Measurements from ENCODE around the gene CDH13. TPM values are rescaled to one million over a fixed set of nuclear protein-coding genes. Genes with fewer than 3 reads are reported as not detected.

The CDH13 gene
- total and polyA plus RNA-seq, 2 experiments from 2014 or later: 1.2 to 1.5 TPM

DNA sequence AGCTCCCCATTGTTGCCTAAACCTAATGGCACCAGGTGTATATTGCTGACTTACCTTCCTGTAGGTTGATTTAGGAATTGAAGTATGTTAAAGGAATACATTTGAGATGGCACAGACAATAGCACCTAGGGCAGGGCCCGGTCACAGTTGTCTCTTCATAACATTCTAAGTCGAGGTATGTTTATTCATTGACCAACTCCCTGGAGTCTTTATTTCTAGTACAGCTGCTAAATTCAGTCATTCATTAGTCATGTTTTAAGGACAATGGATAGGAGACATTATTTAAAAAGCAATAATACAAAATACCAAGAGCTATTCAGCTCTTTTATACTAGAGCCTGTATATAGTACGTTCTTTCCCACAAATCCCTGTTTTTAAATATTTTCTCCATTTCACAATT lies 811.6 kb downstream of the CDH13 start:
- Histone ChIP-seq H3K27me3 (peaks cover 12% of the 10 kb centered on the region), H3K4me3 (no peak overlapping the region), H3K4me1 (ENCODE audit: insufficient read depth) (no peaks in the 10 kb centered on the region), H3K27ac (no peak overlapping the region), H3K36me3 (replicated peaks; ENCODE audit: insufficient read depth, low read depth) (no peaks in the 10 kb centered on the region), H3K9me3 (ENCODE audit: low read depth) (no peaks in the 10 kb centered on the region), H4K20me1 (ENCODE audit: insufficient read depth, poor library complexity, severe bottlenecking) (no peaks in the 10 kb centered on the region), H3K9me2 (replicated peaks; ENCODE audit: insufficient read depth) (no peaks in the 10 kb centered on the region), H3K4me2 (no peak overlapping the region), H3K79me2 (no peaks in the 10 kb centered on the region), H2AFZ (no peak overlapping the region)
- no peak for DNase-seq (ENCODE audit: low spot score)
- no peak for TF ChIP-seq EZH2phosphoT487 (IDR thresholded peaks at IDR 0.05; ENCODE audit: low read depth, severe bottlenecking, unreplicated experiment)
- TF ChIP-seq EZH2 (IDR thresholded peaks at IDR 0.05; ENCODE audit: borderline replicate concordance): no peak
- TF ChIP-seq, protein P1, sequence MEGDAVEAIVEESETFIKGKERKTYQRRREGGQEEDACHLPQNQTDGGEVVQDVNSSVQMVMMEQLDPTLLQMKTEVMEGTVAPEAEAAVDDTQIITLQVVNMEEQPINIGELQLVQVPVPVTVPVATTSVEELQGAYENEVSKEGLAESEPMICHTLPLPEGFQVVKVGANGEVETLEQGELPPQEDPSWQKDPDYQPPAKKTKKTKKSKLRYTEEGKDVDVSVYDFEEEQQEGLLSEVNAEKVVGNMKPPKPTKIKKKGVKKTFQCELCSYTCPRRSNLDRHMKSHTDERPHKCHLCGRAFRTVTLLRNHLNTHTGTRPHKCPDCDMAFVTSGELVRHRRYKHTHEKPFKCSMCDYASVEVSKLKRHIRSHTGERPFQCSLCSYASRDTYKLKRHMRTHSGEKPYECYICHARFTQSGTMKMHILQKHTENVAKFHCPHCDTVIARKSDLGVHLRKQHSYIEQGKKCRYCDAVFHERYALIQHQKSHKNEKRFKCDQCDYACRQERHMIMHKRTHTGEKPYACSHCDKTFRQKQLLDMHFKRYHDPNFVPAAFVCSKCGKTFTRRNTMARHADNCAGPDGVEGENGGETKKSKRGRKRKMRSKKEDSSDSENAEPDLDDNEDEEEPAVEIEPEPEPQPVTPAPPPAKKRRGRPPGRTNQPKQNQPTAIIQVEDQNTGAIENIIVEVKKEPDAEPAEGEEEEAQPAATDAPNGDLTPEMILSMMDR (IDR thresholded peaks at IDR 0.05; ENCODE audit: poor library complexity): no peak
- 87% methylated on average over 3 of the region's 3 CpGs for WGBS (ENCODE audit: low lambda C conversion rate, missing lambda C conversion rate)

DNA sequence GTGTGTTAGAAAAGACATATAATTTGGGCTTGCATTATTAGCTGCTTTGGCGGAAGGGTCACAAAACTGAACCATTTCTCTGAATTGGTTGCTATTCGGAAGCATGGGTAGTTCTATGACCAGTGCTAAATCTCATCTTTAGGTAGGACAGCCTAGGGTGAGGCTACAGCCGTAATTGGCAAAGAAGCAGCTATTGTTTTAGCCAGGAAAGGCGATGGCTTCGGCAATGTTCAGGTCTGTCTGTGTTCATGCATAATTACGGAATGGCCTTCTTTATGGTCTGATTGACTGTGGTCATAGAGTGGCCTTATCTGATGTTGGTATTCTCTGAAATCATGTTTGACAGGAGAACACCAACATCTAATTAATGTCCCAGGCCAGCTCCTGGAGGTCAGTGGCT lies 812.6 kb downstream of the CDH13 start:
- Histone ChIP-seq H3K4me1 (ENCODE audit: insufficient read depth) (no peaks in the 10 kb centered on the region), H2AFZ (no peak overlapping the region), H3K4me2 (no peak overlapping the region), H3K9me3 (ENCODE audit: low read depth) (no peaks in the 10 kb centered on the region), H3K27ac (no peak overlapping the region), H4K20me1 (ENCODE audit: insufficient read depth, poor library complexity, severe bottlenecking) (no peaks in the 10 kb centered on the region), H3K79me2 (no peaks in the 10 kb centered on the region), H3K36me3 (replicated peaks; ENCODE audit: insufficient read depth, low read depth) (no peaks in the 10 kb centered on the region), H3K9me2 (replicated peaks; ENCODE audit: insufficient read depth) (no peaks in the 10 kb centered on the region), H3K27me3 (peaks cover 12% of the 10 kb centered on the region), H3K4me3 (no peak overlapping the region)
- TF ChIP-seq, protein P1 (IDR thresholded peaks at IDR 0.05; ENCODE audit: poor library complexity): no peak
- TF ChIP-seq EZH2phosphoT487 (IDR thresholded peaks at IDR 0.05; ENCODE audit: low read depth, severe bottlenecking, unreplicated experiment): no peak
- TF ChIP-seq EZH2 (IDR thresholded peaks at IDR 0.05; ENCODE audit: borderline replicate concordance): no peak
- no peak for DNase-seq (ENCODE audit: low spot score)
- 95% methylated on average over 6 of the region's 6 CpGs for WGBS (ENCODE audit: low lambda C conversion rate, missing lambda C conversion rate)

DNA sequence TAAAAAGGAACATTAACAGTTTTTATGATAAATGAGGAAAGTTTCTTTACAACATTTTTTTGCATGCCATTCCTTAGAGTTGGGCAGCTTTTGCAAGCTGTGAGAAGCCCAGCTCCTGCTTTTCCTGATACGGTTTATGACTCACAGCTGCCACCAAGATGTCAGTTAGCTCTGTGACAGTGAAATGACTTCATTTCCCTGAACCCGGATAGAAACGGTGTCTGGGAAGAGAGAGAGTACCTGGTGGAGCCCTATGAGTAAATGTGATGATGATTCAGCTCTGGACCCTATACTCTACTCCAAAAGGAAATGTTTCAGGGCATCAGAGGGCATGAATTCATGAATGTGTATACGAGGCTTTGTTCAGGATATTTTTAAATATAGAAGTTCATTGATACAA lies 814.7 kb downstream of the CDH13 start:
- Histone ChIP-seq H3K4me3 (no peak overlapping the region), H3K9me3 (ENCODE audit: low read depth) (no peaks in the 10 kb centered on the region), H3K27me3 (peaks cover 12% of the 10 kb centered on the region), H3K4me1 (ENCODE audit: insufficient read depth) (no peaks in the 10 kb centered on the region), H4K20me1 (ENCODE audit: insufficient read depth, poor library complexity, severe bottlenecking) (no peaks in the 10 kb centered on the region), H3K9me2 (replicated peaks; ENCODE audit: insufficient read depth) (no peaks in the 10 kb centered on the region), H3K27ac (no peak overlapping the region), H3K36me3 (replicated peaks; ENCODE audit: insufficient read depth, low read depth) (no peaks in the 10 kb centered on the region), H3K79me2 (no peaks in the 10 kb centered on the region), H3K4me2 (no peak overlapping the region), H2AFZ (no peak overlapping the region)
- 50% methylated on average over 4 of the region's 4 CpGs for WGBS (ENCODE audit: low lambda C conversion rate, missing lambda C conversion rate)
- TF ChIP-seq EZH2 (IDR thresholded peaks at IDR 0.05; ENCODE audit: borderline replicate concordance): no peak
- TF ChIP-seq, protein P1 (IDR thresholded peaks at IDR 0.05; ENCODE audit: poor library complexity): no peak
- no peak for TF ChIP-seq EZH2phosphoT487 (IDR thresholded peaks at IDR 0.05; ENCODE audit: low read depth, severe bottlenecking, unreplicated experiment)
- DNase-seq (ENCODE audit: low spot score): no peak

DNA sequence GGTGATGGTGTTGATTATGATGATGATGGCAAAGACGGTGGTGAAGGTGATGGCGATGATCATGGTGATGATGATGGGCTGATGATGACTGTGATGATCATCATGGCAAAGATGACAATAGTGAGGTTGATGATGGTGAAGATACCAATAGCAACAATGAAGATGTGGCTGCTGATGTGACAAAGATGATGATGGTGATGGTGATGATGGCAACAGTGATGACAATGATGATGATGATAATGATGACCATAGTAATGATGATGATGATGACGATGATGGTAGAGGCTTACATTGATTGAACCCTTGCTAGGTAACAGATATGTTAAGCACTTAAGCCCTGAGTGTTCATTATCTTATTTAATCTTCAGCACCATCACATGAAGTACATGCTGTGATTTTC lies 817.2 kb downstream of the CDH13 start:
- no peak overlapping the region for H3K4me2 ChIP-seq
- no peaks in the 10 kb centered on the region for H3K9me3 ChIP-seq (ENCODE audit: low read depth)
- H3K4me3 ChIP-seq: no peak overlapping the region
- H3K36me3 ChIP-seq (replicated peaks; ENCODE audit: insufficient read depth, low read depth): no peaks in the 10 kb centered on the region
- DNase-seq (ENCODE audit: low spot score): no peak
- H3K4me1 ChIP-seq (ENCODE audit: insufficient read depth): no peaks in the 10 kb centered on the region
- peaks cover 17% of the 10 kb centered on the region for H3K27me3 ChIP-seq
- no peaks in the 10 kb centered on the region for H4K20me1 ChIP-seq (ENCODE audit: insufficient read depth, poor library complexity, severe bottlenecking)
- no peaks in the 10 kb centered on the region for H3K9me2 ChIP-seq (replicated peaks; ENCODE audit: insufficient read depth)
- no peak overlapping the region for H3K27ac ChIP-seq
- H3K79me2 ChIP-seq: no peaks in the 10 kb centered on the region
- TF ChIP-seq EZH2phosphoT487 (IDR thresholded peaks at IDR 0.05; ENCODE audit: low read depth, severe bottlenecking, unreplicated experiment) (no peak), EZH2 (IDR thresholded peaks at IDR 0.05; ENCODE audit: borderline replicate concordance) (no peak)
- TF ChIP-seq, protein P1 (IDR thresholded peaks at IDR 0.05; ENCODE audit: poor library complexity): no peak
- 92% methylated on average over 3 of the region's 3 CpGs for WGBS (ENCODE audit: low lambda C conversion rate, missing lambda C conversion rate)
- H2AFZ ChIP-seq: no peak overlapping the region

Data from hepatocyte (in vitro differentiated cells).